IgD-negative memory B cell (primary cell): Measurements from ENCODE around the gene CCDC91. TPM values are rescaled to one million over a fixed set of nuclear protein-coding genes. Genes with fewer than 3 reads are reported as not detected.
"Not testable (repeated sequence)": the region's sequence is repeated elsewhere in the genome, so short reads cannot be mapped to it uniquely, and the experiment has no call there.

ENCODE experiments used
- H3K27ac Mint-ChIP-seq, 3 donors: one replicate each; pipeline ENCODE4 v1.8.0; 2020 to 2022; ENCODE audit warnings: mild to moderate bottlenecking in 3 of 3, mixed read lengths in 3 of 3, moderate library complexity in 1 of 3
- H3K27me3 Mint-ChIP-seq: one replicate; pipeline ENCODE4 v1.8.0; 2021; ENCODE audit warnings: mixed read lengths
- H3K36me3 Mint-ChIP-seq: one replicate; pipeline ENCODE4 v1.8.0; 2020; ENCODE audit warnings: mild to moderate bottlenecking, mixed read lengths
- H3K4me1 Mint-ChIP-seq, 3 donors: one replicate each; pipeline ENCODE4 v1.8.0; 2020 to 2022; ENCODE audit warnings: mixed read lengths in 3 of 3, mild to moderate bottlenecking in 1 of 3
- H3K4me3 Mint-ChIP-seq, 4 donors: one replicate each; pipeline ENCODE4 v1.8.0; 2020 to 2022; ENCODE audit warnings: mild to moderate bottlenecking in 4 of 4, mixed read lengths in 4 of 4, moderate library complexity in 3 of 4
- H3K9me3 Mint-ChIP-seq, 3 donors: one replicate each; pipeline ENCODE4 v1.8.0; 2020 to 2021; ENCODE audit warnings: mixed read lengths in 3 of 3, mild to moderate bottlenecking in 1 of 3
- polyA plus RNA-seq: library from polyadenylated mRNA; unstranded; fragments of 300-500 nt; fragmentation: Illumina TruSeq; gene quantifications from one replicate; pipeline ENCODE4 v1.2.3, GENCODE V29; 2021

The CCDC91 gene
- polyA plus RNA-seq, 1 donor from 2014 or later = 67.5 TPM

DNA sequence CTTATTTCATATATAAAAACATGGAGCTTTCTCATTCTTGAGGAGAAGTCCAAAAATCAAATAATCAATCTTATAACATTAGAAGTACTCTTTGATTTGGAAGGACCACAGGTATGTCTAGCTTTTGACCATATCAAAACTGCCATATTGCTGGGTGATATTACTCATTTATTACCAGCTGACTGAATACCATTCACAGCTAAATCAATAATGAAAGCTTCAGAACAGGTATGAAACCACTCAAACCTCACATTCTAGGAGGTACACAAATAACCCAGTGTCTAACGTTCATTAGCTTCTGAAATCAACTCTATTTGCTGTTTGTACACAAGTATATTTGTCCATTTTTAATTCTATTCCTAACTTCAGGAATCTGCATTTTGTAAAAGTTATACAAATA lies 16.8 kb upstream of the CCDC91 start:
- no peak overlapping the region for H3K4me3 Mint-ChIP-seq
- H3K27me3 Mint-ChIP-seq = no peaks in the 10 kb centered on the region
- H3K9me3 Mint-ChIP-seq = no peaks in the 10 kb centered on the region
- H3K4me1 Mint-ChIP-seq = no peaks in the 10 kb centered on the region
- no peaks in the 10 kb centered on the region for H3K36me3 Mint-ChIP-seq
- H3K27ac Mint-ChIP-seq = no peak overlapping the region

DNA sequence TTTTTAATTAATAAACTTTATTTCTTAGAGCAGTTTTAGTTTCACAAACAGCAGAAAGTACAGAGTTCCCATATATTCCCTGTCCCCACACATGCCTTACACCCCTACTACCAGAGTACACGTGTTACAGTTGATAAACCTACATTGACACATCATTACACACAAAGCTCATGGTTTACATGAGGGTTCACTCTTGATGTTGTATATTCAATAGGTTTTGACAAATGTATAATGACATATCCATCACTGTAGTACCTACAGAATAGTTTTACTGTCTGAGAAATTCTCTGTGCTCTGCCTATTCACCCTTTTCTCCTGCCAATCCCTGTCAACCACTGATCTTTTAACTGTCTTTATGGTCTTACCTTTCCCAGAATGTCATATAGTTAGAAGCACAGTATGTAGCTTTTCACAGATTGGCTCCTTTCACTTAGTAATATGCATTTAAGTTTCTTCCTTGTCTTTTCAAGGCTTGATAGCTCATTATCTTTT lies 15.1 kb upstream of the CCDC91 start:
- no peaks in the 10 kb centered on the region for H3K9me3 Mint-ChIP-seq
- no peaks in the 10 kb centered on the region for H3K4me1 Mint-ChIP-seq
- H3K27me3 Mint-ChIP-seq = no peaks in the 10 kb centered on the region
- H3K36me3 Mint-ChIP-seq = peaks cover 2% of the 10 kb centered on the region
- H3K4me3 Mint-ChIP-seq = no peak overlapping the region
- H3K27ac Mint-ChIP-seq = no peak overlapping the region

DNA sequence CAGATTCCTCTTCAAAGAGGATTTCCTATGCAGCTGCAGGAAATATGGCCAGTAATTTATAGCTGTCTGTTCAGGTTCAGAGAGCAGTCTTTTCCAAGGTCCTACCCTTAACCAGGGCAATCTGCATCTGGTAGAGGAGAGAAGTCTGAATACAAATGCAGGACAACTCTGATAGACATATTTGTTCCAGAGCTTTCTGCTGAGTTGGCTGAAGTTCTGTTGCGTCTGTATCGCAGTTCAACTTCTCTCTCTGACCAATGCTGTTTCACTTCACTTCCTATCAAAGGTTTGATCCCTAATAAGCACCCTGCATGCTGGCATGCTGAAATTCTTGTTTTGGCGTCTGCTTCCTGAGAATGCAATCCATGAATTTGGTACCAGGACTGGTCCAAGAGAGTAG lies 14.0 kb upstream of the CCDC91 start:
- H3K4me3 Mint-ChIP-seq = no peak overlapping the region
- H3K4me1 Mint-ChIP-seq = no peaks in the 10 kb centered on the region

DNA sequence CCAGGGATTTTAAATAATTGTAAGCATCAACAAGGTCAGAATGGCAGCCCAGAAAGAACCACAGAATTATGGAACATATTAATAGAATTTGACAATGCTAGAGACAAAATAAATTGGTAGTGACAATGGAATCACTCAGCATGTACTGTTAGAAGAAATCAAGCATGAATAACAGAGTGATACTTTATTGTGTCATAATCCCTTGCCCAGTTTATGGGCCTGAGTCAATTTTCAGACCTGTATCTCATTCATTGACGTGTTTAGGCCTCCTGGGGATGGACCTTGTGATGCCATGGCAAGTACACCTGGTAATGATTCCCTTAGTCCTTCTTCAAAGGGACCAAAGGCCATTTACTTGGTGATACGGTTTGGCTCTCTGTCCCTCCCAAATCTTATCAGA lies 12.8 kb upstream of the CCDC91 start:
- peaks cover 2% of the 10 kb centered on the region for H3K36me3 Mint-ChIP-seq
- no peak overlapping the region for H3K4me3 Mint-ChIP-seq
- H3K27me3 Mint-ChIP-seq = no peaks in the 10 kb centered on the region
- peaks cover 0 to 4% (median 2%) of the 10 kb centered on the region in 3 donors for H3K9me3 Mint-ChIP-seq
- no peaks in the 10 kb centered on the region for H3K4me1 Mint-ChIP-seq
- H3K27ac Mint-ChIP-seq = no peak overlapping the region

More for the DNA sequence above, 14.0 kb upstream of the CCDC91 start:
- Mint-ChIP-seq H3K27ac (no peak overlapping the region), H3K9me3 (no peaks in the 10 kb centered on the region), H3K36me3 (peaks cover 2% of the 10 kb centered on the region), H3K27me3 (no peaks in the 10 kb centered on the region)

DNA sequence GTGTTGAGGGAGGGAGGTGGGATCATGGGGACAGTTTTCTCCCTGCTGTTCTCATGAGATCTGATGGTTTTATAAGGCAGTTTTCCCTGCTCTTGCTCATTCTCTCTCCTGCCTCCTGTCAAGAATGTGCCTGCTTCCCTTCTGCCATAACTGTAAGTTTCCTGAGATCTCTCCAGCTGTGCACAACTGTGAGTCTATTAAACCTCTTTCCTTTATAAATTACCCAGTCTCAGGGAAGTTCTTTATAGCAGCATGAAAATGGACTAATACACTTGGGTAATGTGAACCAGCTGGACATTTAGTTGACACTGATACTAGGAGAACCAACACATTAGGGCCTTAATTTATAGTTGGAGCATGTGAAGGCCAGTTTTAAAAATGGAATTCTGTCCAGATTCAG lies 12.4 kb upstream of the CCDC91 start:
- H3K27ac Mint-ChIP-seq = no peak overlapping the region
- H3K27me3 Mint-ChIP-seq = no peaks in the 10 kb centered on the region
- no peaks in the 10 kb centered on the region for H3K4me1 Mint-ChIP-seq
- H3K4me3 Mint-ChIP-seq = no peak overlapping the region
- peaks cover 2% of the 10 kb centered on the region for H3K36me3 Mint-ChIP-seq
- H3K9me3 Mint-ChIP-seq = peaks cover 0 to 4% (median 2%) of the 10 kb centered on the region in 3 donors

DNA sequence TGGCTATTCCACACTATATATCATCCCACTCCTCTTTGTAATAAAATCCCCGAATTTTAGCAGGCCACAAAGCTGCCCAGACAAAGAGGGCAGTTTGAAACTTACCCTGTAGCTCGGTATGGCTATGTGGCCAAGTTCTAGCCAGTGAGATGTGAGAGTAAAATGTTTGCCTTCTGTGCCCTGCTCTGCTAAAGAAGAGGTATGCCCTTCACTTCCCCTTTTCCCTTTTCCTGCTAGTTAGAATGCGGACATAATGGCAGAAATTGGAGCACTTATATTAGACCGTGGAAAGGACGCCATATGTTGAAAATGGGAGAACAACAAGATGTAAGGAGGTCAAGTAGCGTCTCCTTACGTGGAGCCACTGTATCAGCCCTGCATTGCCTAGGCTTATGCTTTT lies 11.5 kb upstream of the CCDC91 start:
- Mint-ChIP-seq H3K9me3 (peaks cover 0 to 5% (median 4%) of the 10 kb centered on the region in 3 donors), H3K4me3 (no peak overlapping the region), H3K36me3 (peaks cover 2% of the 10 kb centered on the region), H3K27ac (no peak overlapping the region), H3K4me1 (no peaks in the 10 kb centered on the region), H3K27me3 (no peaks in the 10 kb centered on the region)

DNA sequence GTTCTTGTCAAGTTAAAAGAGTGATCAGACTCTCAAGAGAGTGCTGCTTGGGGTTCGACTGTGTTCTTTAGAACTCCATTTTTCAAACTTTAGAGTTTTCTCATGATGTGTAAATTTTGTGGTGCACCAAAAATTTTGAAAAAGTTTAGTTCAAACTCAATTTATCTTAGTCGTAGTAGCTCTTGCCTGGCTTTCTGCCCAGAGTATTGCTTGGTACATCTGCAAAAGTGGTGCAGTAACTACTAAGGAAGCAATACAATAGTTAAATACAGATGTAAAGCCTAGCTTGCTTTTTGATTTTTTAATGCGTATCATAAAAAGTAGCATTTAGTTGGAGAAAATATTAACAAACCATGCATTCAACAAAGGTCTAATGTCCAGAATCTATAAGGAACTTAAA lies 9.5 kb upstream of the CCDC91 start:
- Mint-ChIP-seq H3K36me3 (peaks cover 2% of the 10 kb centered on the region), H3K9me3 (peaks cover 0 to 5% (median 4%) of the 10 kb centered on the region in 3 donors), H3K27me3 (no peaks in the 10 kb centered on the region), H3K4me1 (no peaks in the 10 kb centered on the region), H3K4me3 (no peak overlapping the region), H3K27ac (no peak overlapping the region)

DNA sequence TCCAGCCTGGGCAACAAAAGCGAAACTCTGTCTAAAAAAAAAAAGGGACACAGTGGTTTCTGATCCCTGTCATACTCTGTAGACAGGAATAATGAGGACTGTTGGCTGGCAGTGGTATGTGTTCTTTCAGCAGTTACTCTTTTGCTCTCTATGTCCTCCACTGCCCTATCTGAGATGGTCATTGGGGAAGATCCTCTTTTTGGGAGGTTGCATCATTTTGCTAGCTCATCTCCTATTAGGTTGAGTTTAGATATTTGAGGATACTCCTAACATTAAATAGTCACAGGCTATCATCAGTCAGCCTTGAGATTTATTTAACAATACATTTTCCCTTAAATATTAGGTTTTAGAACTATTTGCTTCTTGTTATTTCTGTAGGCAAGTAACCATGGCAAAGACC lies 5.9 kb upstream of the CCDC91 start:
- no peaks in the 10 kb centered on the region for H3K27me3 Mint-ChIP-seq
- H3K36me3 Mint-ChIP-seq = peaks cover 6% of the 10 kb centered on the region
- no peak overlapping the region for H3K4me3 Mint-ChIP-seq
- H3K27ac Mint-ChIP-seq = no peak overlapping the region
- peaks cover 2 to 12% (median 5%) of the 10 kb centered on the region in 3 donors for H3K4me1 Mint-ChIP-seq
- peaks cover 0 to 8% (median 7%) of the 10 kb centered on the region in 3 donors for H3K9me3 Mint-ChIP-seq

DNA sequence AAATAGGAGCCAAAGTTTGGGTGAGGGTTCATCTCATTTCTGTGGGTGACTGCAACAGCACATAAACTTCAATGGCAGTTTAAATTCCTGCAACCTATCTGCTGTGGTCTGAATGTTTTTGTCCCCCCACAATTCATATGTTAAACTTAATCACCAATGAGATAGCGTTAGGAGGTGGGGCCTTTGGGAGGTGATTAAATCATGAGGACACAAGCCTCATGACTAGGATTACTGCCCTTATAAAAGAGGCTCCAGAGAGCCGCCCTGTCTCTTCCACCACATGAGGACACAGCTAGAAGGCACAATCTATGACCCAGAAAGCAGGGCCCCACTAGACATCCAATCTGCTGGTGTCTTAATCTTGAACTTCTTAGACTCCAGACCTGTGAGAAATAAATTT lies 3.8 kb upstream of the CCDC91 start:
- Mint-ChIP-seq H3K36me3 (peaks cover 4% of the 10 kb centered on the region), H3K4me1 (peaks cover 13 to 26% (median 23%) of the 10 kb centered on the region in 3 donors), H3K27ac (no peak overlapping the region), H3K27me3 (no peaks in the 10 kb centered on the region), H3K9me3 (peaks cover 0 to 8% (median 7%) of the 10 kb centered on the region in 3 donors), H3K4me3 (peak overlapping the region in 1 of 4 donors; percentile 47)

DNA sequence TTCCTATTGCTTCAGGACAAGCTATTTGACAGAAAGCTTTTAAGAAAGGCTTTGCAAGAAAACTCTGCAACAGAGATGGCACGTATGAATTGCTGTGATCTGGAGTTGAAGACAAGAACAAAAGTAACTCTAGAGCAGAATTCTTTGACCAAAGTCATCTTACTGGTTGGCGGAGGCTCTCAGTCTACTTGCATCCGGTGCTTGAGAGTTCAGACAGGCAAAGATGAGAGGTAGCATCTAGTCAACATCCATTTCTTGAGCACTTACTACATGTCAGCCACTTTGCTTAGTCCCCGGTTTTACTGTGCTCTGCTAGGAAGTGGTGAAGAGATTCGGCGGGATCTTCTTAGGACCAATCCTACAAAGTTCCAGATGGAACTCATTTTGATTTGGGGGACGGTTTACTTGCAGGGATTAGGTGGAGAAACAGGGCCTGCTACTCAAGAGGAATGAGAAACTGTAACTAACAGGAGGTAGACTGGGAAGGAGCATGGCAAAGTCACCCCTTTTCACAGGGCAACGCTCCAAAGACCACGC lies 404 bp upstream of the CCDC91 start:
- Mint-ChIP-seq H3K4me3 (peak overlapping the region; percentile 96 to 100 (median 98)), H3K27me3 (no peaks in the 10 kb centered on the region), H3K4me1 (peaks cover 18 to 46% (median 39%) of the 10 kb centered on the region in 3 donors), H3K27ac (peak overlapping the region; percentile 99 to 100 (median 99)), H3K9me3 (peaks cover 0 to 7% (median 4%) of the 10 kb centered on the region in 3 donors), H3K36me3 (peaks cover 11% of the 10 kb centered on the region)

DNA sequence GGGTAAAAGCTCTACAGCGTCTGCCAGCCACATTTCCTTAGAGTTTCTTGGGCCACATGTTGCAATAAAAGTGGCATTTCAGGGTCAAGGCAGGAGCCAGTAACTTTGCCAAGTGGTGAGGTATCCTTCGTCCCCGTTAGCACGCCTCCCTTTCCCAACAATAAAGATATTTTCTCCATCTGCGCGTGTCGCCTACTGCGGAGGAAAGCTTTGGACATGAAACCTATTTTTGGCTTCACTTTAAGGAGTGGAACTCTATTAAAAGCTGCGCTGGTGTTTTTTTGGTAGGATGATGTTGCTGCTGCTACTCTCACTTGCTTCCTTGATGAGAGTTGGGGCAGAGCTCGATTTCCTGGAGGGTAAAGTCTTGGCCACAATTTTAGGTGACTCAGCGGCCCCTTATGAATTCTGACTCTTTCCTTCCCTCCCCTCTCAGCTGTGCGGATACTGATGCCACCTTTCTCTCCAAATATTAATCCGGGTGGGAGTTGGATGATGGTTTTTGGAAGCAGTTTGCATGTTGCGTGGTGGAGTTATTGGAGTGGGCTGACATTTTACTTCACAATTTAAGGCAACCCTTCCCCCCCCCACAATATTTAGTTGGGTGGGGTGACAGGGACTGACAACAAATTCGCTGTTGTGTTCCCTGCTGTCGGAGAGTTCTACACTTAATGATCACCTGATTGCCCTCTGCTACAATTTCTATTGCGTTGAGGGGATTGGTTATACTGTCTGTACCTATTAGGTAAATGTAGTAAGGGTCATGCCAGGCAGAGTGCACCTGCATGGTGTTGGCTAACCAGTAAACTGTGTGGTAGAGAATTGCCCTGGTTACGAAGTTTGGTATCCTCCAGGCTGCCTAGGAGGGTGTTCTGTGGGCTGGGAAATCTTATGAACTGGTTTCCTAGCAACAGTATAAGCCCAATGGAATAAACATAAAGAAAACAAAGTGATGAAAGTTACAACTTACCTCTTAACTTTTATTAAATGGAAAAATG lies 1.1 kb downstream of the CCDC91 start:
- H3K27me3 Mint-ChIP-seq = no peaks in the 10 kb centered on the region
- H3K9me3 Mint-ChIP-seq = peaks cover 0 to 7% (median 4%) of the 10 kb centered on the region in 3 donors
- peaks cover 20 to 49% (median 44%) of the 10 kb centered on the region in 3 donors for H3K4me1 Mint-ChIP-seq
- peaks cover 11% of the 10 kb centered on the region for H3K36me3 Mint-ChIP-seq
- H3K27ac Mint-ChIP-seq = peak overlapping the region; percentile 99 to 100 (median 99)
- H3K4me3 Mint-ChIP-seq = peak overlapping the region; percentile 96 to 100 (median 98)

DNA sequence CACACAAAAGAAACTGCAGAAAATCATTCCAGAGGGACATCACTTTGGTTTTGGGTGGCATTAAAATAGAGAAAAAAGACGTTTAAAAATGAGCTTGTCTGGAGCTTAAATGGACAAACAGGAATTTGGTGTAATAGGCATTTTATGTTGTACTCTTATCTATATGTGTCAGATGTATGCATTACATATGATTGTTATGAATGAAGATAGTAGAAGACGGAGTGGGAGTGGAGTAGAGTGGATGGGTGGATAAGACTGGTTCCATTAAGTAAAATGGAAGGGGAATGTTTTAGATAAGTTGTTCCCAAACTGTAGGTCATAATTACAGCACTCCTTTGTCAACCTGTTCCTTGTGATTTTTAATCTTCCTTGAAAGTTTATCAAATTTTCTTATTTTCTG lies 1.9 kb downstream of the CCDC91 start:
- Mint-ChIP-seq H3K27me3 (no peaks in the 10 kb centered on the region), H3K4me3 (peak overlapping the region in 3 of 4 donors; percentile 19 to 100 (median 97)), H3K9me3 (peaks cover 0 to 7% (median 4%) of the 10 kb centered on the region in 3 donors), H3K4me1 (peaks cover 22 to 53% (median 47%) of the 10 kb centered on the region in 3 donors), H3K27ac (peak overlapping the region; percentile 90 to 100 (median 99)), H3K36me3 (peaks cover 8% of the 10 kb centered on the region)

DNA sequence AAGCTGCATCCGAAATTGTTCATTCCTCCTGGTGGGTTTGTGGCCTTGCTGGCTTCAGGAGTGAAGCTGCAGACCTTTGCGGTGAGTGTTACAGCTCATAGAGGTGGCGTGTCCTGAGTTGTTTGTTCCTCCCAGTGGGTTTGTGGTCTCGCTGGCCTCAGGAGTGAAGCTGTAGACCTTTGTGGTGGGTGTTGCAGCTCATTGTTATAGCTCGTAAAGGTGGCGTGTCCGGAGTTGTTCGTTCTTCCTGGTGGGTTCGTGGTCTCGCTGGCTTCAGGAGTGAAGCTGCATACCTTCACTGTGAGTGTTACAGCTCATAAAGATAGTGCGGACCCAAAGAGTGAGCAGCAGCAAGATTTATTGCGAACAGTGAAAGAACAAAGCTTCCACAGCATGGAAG lies 4.4 kb downstream of the CCDC91 start:
- H3K27ac Mint-ChIP-seq, H3K9me3 Mint-ChIP-seq, H3K4me3 Mint-ChIP-seq, H3K27me3 Mint-ChIP-seq, H3K36me3 Mint-ChIP-seq: not testable (repeated sequence)
- H3K4me1 Mint-ChIP-seq = peaks cover 22 to 49% (median 36%) of the 10 kb centered on the region in 3 donors

DNA sequence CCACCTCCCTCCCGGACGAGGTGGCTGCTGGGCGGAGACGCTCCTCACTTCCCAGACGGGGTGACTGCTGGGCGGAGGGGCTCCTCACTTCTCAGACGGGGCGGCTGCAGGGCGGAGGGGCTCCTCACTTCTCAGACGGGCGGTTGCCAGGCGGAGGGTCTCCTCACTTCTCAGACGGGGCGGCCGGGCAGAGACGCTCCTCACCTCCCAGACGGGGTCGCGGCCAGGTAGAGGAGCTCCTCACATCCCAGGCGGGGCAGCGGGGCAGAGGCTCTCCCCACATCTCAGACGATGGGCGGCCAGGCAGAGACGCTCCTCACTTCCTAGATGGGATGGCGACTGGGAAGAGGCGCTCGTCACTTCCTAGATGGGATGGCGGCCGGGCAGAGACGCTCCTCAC lies 10.9 kb downstream of the CCDC91 start:
- not testable (repeated sequence) for H3K27me3 Mint-ChIP-seq, H3K4me3 Mint-ChIP-seq, H3K27ac Mint-ChIP-seq, H3K36me3 Mint-ChIP-seq, H3K9me3 Mint-ChIP-seq
- H3K4me1 Mint-ChIP-seq = peaks cover 8 to 20% (median 9%) of the 10 kb centered on the region in 3 donors

DNA sequence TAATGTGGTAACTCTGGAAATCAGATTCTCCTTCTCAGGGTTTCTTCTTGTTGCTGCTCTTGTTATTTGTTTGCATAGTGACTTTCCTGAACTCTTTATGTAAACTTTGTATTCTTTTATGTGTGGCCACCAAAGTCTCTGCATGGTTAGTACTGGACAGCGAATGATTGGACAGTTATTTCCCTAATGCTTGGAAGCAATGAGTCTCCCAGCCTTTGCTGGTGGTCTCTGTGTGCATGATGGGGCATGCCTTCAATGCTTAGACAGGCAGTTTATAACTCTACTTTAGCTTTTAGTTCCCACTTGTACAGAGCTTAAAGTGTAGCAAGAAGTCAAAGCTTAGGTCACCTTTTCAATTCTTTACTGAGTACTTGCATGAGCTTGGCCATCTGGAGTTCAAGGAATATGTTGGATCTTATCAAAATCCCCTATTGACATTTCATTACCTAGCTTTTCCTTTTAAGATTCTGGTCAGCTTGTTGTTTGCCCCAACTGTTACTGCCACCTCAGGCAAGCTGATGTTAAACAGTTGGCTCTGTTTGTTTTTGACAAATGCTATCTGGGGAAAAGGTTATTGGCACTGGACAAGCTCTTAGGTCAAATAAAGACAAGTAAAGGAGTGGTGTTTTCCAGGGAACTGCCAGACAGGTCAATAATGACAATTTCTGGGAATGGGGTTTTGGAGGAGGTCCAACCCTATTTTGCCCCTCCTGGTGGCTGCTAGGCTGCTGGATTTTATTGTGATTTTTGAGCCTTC lies 12.3 kb downstream of the CCDC91 start:
- Mint-ChIP-seq H3K27ac (no peak overlapping the region), H3K27me3 (no peaks in the 10 kb centered on the region), H3K4me1 (peaks cover 0 to 18% (median 4%) of the 10 kb centered on the region in 3 donors), H3K9me3 (peaks cover 0 to 6% (median 0%) of the 10 kb centered on the region in 3 donors), H3K4me3 (no peak overlapping the region), H3K36me3 (peaks cover 9% of the 10 kb centered on the region)
